Stimulated activated CD4-positive, alpha-beta T cell treated with anti-CD3 and anti-CD28 coated beads, Interleukin-1b, Interleukin-23, amount 100 ng/mL, for 4 hours (primary cell): ENCODE results near the gene RNF19B.

ENCODE experiments used
- DNase-seq, 2 donors: peaks; one replicate each; pipeline ENCODE4 v3.0.0-alpha.2; 2020; ENCODE audit warnings: low read depth in 2 of 2

Gene RNF19B

GRCh38 chr1:32967888-32968568 is 3.4 kb upstream of the RNF19B start:
- DNase-seq: no peak

GRCh38 chr1:32966900-32967299 is 2.3 kb upstream of the RNF19B start:
- DNase-seq: no peak

- no peak for DNase-seq
Measured at GRCh38 chr1:32965251-32965747, 690 bp upstream of the RNF19B start.

GRCh38 chr1:32963746-32964460 is 706 bp downstream of the RNF19B start:
- peak; percentile 30 to 45 for DNase-seq

- no peak for DNase-seq
Measured at GRCh38 chr1:32962248-32962896, 2.2 kb downstream of the RNF19B start.

GRCh38 chr1:32960819-32961355 is 3.7 kb downstream of the RNF19B start:
- DNase-seq: no peak

GRCh38 chr1:32960342-32960741 is 4.3 kb downstream of the RNF19B start:
- DNase-seq: no peak

GRCh38 chr1:32958827-32959226 is 5.8 kb downstream of the RNF19B start:
- no peak for DNase-seq

GRCh38 chr1:32957017-32957416 is 7.6 kb downstream of the RNF19B start:
- no peak for DNase-seq

- DNase-seq: no peak
Measured at GRCh38 chr1:32954168-32954567, 10.4 kb downstream of the RNF19B start.

GRCh38 chr1:32953495-32953894 is 11.1 kb downstream of the RNF19B start:
- DNase-seq: no peak

- DNase-seq: no peak
Measured at GRCh38 chr1:32949519-32949918, 15.1 kb downstream of the RNF19B start.

- DNase-seq: no peak
Measured at GRCh38 chr1:32948905-32949304, 15.7 kb downstream of the RNF19B start.

GRCh38 chr1:32948390-32948722 is 16.3 kb downstream of the RNF19B start:
- no peak for DNase-seq

- no peak for DNase-seq
Measured at GRCh38 chr1:32947669-32948389, 16.8 kb downstream of the RNF19B start.

- no peak for DNase-seq
Measured at GRCh38 chr1:32946413-32946812, 18.2 kb downstream of the RNF19B start.

- DNase-seq: no peak
Measured at GRCh38 chr1:32944180-32944579, 20.4 kb downstream of the RNF19B start.

GRCh38 chr1:32939655-32940371 is 24.8 kb downstream of the RNF19B start:
- DNase-seq: no peak

GRCh38 chr1:32937061-32937460 is 27.5 kb downstream of the RNF19B start:
- DNase-seq: no peak

- no peak for DNase-seq
Measured at GRCh38 chr1:32934535-32934934, 30.1 kb downstream of the RNF19B start.

- DNase-seq: no peak
Measured at GRCh38 chr1:32933742-32934322, 30.8 kb downstream of the RNF19B start.
